Panc1 (cell line): ENCODE data around the gene AOAH.

ENCODE experiments used
- TCF7L2 ChIP-seq: IDR thresholded peaks from 2 replicates; pipeline ENCODE4 v1.6.1; 2011; ENCODE audit warnings: mild to moderate bottlenecking, low read depth, low read length, inconsistent platforms
- TF ChIP-seq, protein P1 (sequence below): fragments of 450-650 bp; IDR thresholded peaks from 2 replicates; pipeline ENCODE4 v1.5.1; 2017; ENCODE audit warnings: mild to moderate bottlenecking
- TF ChIP-seq, protein P2 (sequence below), 2 experiments: IDR thresholded peaks; 2 replicates each; pipeline ENCODE4 v1.6.1; 2011 to 2012; ENCODE audit warnings: low read depth in 2 of 2, control low read depth in 1 of 2, low read length in 1 of 2, mild to moderate bottlenecking in 1 of 2, moderate library complexity in 1 of 2; ENCODE audit not compliant: insufficient read depth in 1 of 2

DNA sequence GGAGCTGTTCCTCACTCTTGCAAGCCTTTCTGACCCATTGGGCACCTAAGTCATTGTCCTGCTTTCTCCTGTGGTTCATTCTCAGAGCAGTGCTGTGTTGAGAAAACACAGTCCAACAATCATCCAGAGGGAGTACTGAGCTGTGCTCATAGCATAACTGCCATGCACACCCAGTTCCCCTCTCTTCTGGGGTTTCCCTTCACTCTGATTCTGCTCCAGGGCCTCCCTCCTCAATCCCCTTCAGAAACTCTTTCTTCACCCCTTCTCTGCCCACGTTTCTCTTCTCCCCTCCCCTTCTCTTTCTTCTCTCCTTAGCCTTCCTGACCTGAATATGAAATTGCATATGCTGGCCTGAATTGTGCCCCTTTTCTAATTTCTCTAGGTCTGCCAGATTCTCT lies 155.8 kb downstream of the AOAH start:
- TF ChIP-seq TCF7L2 = no peak
- TF ChIP-seq, protein P1, sequence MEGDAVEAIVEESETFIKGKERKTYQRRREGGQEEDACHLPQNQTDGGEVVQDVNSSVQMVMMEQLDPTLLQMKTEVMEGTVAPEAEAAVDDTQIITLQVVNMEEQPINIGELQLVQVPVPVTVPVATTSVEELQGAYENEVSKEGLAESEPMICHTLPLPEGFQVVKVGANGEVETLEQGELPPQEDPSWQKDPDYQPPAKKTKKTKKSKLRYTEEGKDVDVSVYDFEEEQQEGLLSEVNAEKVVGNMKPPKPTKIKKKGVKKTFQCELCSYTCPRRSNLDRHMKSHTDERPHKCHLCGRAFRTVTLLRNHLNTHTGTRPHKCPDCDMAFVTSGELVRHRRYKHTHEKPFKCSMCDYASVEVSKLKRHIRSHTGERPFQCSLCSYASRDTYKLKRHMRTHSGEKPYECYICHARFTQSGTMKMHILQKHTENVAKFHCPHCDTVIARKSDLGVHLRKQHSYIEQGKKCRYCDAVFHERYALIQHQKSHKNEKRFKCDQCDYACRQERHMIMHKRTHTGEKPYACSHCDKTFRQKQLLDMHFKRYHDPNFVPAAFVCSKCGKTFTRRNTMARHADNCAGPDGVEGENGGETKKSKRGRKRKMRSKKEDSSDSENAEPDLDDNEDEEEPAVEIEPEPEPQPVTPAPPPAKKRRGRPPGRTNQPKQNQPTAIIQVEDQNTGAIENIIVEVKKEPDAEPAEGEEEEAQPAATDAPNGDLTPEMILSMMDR = no peak
- TF ChIP-seq, protein P2, sequence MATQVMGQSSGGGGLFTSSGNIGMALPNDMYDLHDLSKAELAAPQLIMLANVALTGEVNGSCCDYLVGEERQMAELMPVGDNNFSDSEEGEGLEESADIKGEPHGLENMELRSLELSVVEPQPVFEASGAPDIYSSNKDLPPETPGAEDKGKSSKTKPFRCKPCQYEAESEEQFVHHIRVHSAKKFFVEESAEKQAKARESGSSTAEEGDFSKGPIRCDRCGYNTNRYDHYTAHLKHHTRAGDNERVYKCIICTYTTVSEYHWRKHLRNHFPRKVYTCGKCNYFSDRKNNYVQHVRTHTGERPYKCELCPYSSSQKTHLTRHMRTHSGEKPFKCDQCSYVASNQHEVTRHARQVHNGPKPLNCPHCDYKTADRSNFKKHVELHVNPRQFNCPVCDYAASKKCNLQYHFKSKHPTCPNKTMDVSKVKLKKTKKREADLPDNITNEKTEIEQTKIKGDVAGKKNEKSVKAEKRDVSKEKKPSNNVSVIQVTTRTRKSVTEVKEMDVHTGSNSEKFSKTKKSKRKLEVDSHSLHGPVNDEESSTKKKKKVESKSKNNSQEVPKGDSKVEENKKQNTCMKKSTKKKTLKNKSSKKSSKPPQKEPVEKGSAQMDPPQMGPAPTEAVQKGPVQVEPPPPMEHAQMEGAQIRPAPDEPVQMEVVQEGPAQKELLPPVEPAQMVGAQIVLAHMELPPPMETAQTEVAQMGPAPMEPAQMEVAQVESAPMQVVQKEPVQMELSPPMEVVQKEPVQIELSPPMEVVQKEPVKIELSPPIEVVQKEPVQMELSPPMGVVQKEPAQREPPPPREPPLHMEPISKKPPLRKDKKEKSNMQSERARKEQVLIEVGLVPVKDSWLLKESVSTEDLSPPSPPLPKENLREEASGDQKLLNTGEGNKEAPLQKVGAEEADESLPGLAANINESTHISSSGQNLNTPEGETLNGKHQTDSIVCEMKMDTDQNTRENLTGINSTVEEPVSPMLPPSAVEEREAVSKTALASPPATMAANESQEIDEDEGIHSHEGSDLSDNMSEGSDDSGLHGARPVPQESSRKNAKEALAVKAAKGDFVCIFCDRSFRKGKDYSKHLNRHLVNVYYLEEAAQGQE (IDR thresholded peaks at IDR 0.05; ENCODE audit: insufficient read depth in 1 of 2, low read depth in 2 of 2, low read length in 1 of 2) = no peak
